Ishikawa (cell line): ENCODE results near the gene CTNNBL1.

Experiments used
- CEBPB ChIP-seq: IDR thresholded peaks from 2 replicates; pipeline ENCODE4 v1.6.1; 2012
- CREB1 ChIP-seq: IDR thresholded peaks from 2 replicates; pipeline ENCODE4 v1.6.1; 2012; ENCODE audit warnings: low read depth
- EGR1 ChIP-seq: IDR thresholded peaks from 2 replicates; pipeline ENCODE4 v1.6.1; 2012
- EP300 ChIP-seq: IDR thresholded peaks from 2 replicates; pipeline ENCODE4 v1.6.1; 2012; ENCODE audit warnings: borderline replicate concordance
- FOXM1 ChIP-seq: IDR thresholded peaks from 2 replicates; pipeline ENCODE4 v1.6.1; 2012; ENCODE audit warnings: low read depth, borderline replicate concordance
- NFIC ChIP-seq: IDR thresholded peaks from 2 replicates; pipeline ENCODE4 v1.6.1; 2012
- RAD21 ChIP-seq: IDR thresholded peaks from 2 replicates; pipeline ENCODE4 v1.6.1; 2012; ENCODE audit warnings: low read depth
- TAF1 ChIP-seq: IDR thresholded peaks from 2 replicates; pipeline ENCODE4 v1.6.1; 2012; ENCODE audit warnings: low read depth, mild to moderate bottlenecking
- TCF12 ChIP-seq: IDR thresholded peaks from 2 replicates; pipeline ENCODE4 v1.6.1; 2012; ENCODE audit warnings: low read depth
- TEAD4 ChIP-seq: IDR thresholded peaks from 2 replicates; pipeline ENCODE4 v1.6.1; 2012
- YY1 ChIP-seq: IDR thresholded peaks from 2 replicates; pipeline ENCODE4 v1.6.1; 2012; ENCODE audit warnings: low read depth
- ZBTB7A ChIP-seq: IDR thresholded peaks from 2 replicates; pipeline ENCODE4 v1.6.1; 2012; ENCODE audit warnings: low read depth
- TF ChIP-seq, protein P1 (sequence below): IDR thresholded peaks from 2 replicates; pipeline ENCODE4 v1.6.1; 2012
- TF ChIP-seq, protein P2 (sequence below): IDR thresholded peaks from 2 replicates; pipeline ENCODE4 v1.6.1; 2012
- TF ChIP-seq, protein P3 (sequence below): IDR thresholded peaks from 2 replicates; pipeline ENCODE4 v1.6.1; 2012; ENCODE audit warnings: low read depth, mild to moderate bottlenecking

Gene CTNNBL1

GRCh38 chr20:37864298-37864697 lies 170.5 kb downstream of the CTNNBL1 start:
- TF ChIP-seq CEBPB (no peak), ZBTB7A (no peak), TAF1 (no peak), EP300 (no peak), TEAD4 (no peak), RAD21 (no peak), YY1 (no peak), CREB1 (no peak), NFIC (no peak), FOXM1 (no peak), TCF12 (no peak), EGR1 (no peak)
- TF ChIP-seq, protein P1, sequence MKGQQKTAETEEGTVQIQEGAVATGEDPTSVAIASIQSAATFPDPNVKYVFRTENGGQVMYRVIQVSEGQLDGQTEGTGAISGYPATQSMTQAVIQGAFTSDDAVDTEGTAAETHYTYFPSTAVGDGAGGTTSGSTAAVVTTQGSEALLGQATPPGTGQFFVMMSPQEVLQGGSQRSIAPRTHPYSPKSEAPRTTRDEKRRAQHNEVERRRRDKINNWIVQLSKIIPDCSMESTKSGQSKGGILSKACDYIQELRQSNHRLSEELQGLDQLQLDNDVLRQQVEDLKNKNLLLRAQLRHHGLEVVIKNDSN = no peak
- TF ChIP-seq, protein P2, sequence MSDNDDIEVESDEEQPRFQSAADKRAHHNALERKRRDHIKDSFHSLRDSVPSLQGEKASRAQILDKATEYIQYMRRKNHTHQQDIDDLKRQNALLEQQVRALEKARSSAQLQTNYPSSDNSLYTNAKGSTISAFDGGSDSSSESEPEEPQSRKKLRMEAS = no peak
- TF ChIP-seq, protein P3, sequence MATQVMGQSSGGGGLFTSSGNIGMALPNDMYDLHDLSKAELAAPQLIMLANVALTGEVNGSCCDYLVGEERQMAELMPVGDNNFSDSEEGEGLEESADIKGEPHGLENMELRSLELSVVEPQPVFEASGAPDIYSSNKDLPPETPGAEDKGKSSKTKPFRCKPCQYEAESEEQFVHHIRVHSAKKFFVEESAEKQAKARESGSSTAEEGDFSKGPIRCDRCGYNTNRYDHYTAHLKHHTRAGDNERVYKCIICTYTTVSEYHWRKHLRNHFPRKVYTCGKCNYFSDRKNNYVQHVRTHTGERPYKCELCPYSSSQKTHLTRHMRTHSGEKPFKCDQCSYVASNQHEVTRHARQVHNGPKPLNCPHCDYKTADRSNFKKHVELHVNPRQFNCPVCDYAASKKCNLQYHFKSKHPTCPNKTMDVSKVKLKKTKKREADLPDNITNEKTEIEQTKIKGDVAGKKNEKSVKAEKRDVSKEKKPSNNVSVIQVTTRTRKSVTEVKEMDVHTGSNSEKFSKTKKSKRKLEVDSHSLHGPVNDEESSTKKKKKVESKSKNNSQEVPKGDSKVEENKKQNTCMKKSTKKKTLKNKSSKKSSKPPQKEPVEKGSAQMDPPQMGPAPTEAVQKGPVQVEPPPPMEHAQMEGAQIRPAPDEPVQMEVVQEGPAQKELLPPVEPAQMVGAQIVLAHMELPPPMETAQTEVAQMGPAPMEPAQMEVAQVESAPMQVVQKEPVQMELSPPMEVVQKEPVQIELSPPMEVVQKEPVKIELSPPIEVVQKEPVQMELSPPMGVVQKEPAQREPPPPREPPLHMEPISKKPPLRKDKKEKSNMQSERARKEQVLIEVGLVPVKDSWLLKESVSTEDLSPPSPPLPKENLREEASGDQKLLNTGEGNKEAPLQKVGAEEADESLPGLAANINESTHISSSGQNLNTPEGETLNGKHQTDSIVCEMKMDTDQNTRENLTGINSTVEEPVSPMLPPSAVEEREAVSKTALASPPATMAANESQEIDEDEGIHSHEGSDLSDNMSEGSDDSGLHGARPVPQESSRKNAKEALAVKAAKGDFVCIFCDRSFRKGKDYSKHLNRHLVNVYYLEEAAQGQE = no peak

GRCh38 chr20:37866051-37866450 lies 172.2 kb downstream of the CTNNBL1 start:
- TF ChIP-seq, protein P2 = no peak
- TF ChIP-seq FOXM1 (no peak), ZBTB7A (no peak), CEBPB (no peak), TEAD4 (no peak), TAF1 (no peak), YY1 (no peak), EP300 (no peak), CREB1 (no peak), RAD21 (no peak), TCF12 (no peak), EGR1 (no peak), NFIC (no peak)
- TF ChIP-seq, protein P1 = no peak
- TF ChIP-seq, protein P3 = no peak

- no peak for TF ChIP-seq EP300
- TF ChIP-seq, protein P1 = no peak
- no peak for TF ChIP-seq CREB1
- no peak for TF ChIP-seq FOXM1
- no peak for TF ChIP-seq TEAD4
- TF ChIP-seq, protein P3 = no peak
- TF ChIP-seq NFIC = no peak
- TF ChIP-seq EGR1 = no peak
- TF ChIP-seq ZBTB7A = no peak
- no peak for TF ChIP-seq RAD21
- no peak for TF ChIP-seq TAF1
- TF ChIP-seq TCF12 = no peak
- TF ChIP-seq, protein P2 = no peak
Observed at GRCh38 chr20:37867289-37868195, 173.7 kb downstream of the CTNNBL1 start.
